GM12878 (cell line): ENCODE data around the gene OGDHL. TPM values are rescaled to one million over a fixed set of nuclear protein-coding genes. Genes with fewer than 3 reads are reported as not detected.

Experiments
- ATAC-seq: fragments of 200-7000 bp; cut with Tn5 transposase; 3 replicates; pipeline ENCODE4 v1.9.1; 2020; ENCODE audit warnings: mild to moderate bottlenecking, moderate library complexity
- BruUV-seq: library from RNA; stranded (reverse); fragments of 400-500 nt; replicated peaks from 2 replicates; lab custom pipeline; 2021; lab: Mats Ljungman, UMichigan
- CTCF ChIA-PET: fragments of 300-600 bp; sonication (Branson Sonifier 250); formaldehyde crosslinking; extraction: SDS; loops from one replicate; lab custom pipeline; 2021; ENCODE audit warnings: inconsistent platforms; lab: Yijun Ruan, JAX
- POLR2A ChIA-PET: fragments of 350-600 bp; formaldehyde crosslinking; extraction: SDS; loops from one replicate; lab custom pipeline; 2021; ENCODE audit warnings: inconsistent platforms; lab: Charles Lee
- RAD21 ChIA-PET: fragments of 300-600 bp; sonication (Branson Sonifier 250); formaldehyde crosslinking; loops from one replicate; lab custom pipeline; 2023; ENCODE audit warnings: antibody characterized with exemption; ENCODE audit not compliant: unreplicated experiment; lab: Charles Lee
- SMC1A ChIA-PET: fragments of 300-600 bp; sonication (Branson Sonifier 250); formaldehyde crosslinking; loops from one replicate; lab custom pipeline; 2023; ENCODE audit not compliant: unreplicated experiment, uncharacterized antibody; lab: Charles Lee
- DNase-seq: peaks from one replicate; pipeline ENCODE4 v3.0.0-alpha.2; 2011; ENCODE audit warnings: low read depth, low spot score
- FAIRE-seq: peaks from 3 replicates; lab custom pipeline; 2011; peaks lifted over from hg19 to GRCh38; lab: Jason Lieb, UNC
- H2AFZ ChIP-seq: 2 replicates; pipeline ENCODE4 v1.6.0; 2011; ENCODE audit warnings: low read depth, low read length, control low read depth; ENCODE audit not compliant: control insufficient read depth
- H3K27ac ChIP-seq: 2 replicates; pipeline ENCODE4 v1.5.1; 2011; ENCODE audit warnings: control low read depth; ENCODE audit not compliant: control insufficient read depth, insufficient read depth
- H3K27me3 ChIP-seq, 2 experiments: replicated peaks in 1 of 2; 2 replicates each; pipeline versions ENCODE4 v1.6.0 to v1.6.1; 2011; ENCODE audit warnings: low read length in 1 of 2; ENCODE audit not compliant: control insufficient read depth in 2 of 2, insufficient read depth in 2 of 2
- H3K36me3 ChIP-seq, 2 experiments: 2 replicates each; pipeline ENCODE4 v1.5.1; 2011; ENCODE audit warnings: low read length in 1 of 2; ENCODE audit not compliant: control insufficient read depth in 2 of 2, insufficient read depth in 2 of 2
- H3K4me1 ChIP-seq: 2 replicates; pipeline ENCODE4 v1.6.1; 2011; ENCODE audit warnings: mild to moderate bottlenecking, low read length, moderate library complexity, mixed read lengths; ENCODE audit not compliant: control insufficient read depth, insufficient read depth
- H3K4me2 ChIP-seq: 2 replicates; pipeline ENCODE4 v1.6.0; 2011; ENCODE audit warnings: control low read depth; ENCODE audit not compliant: control insufficient read depth, insufficient read depth
- H3K4me3 ChIP-seq: fragments of 200-600 bp; sonication (generic); 2 replicates; pipeline ENCODE4 v1.5.1; 2016
- H3K79me2 ChIP-seq: 2 replicates; pipeline ENCODE4 v1.6.0; 2011; ENCODE audit warnings: low read length; ENCODE audit not compliant: control insufficient read depth, insufficient read depth
- H3K9ac ChIP-seq: 2 replicates; pipeline ENCODE4 v1.8.0; 2011; ENCODE audit warnings: low read length, control low read depth, mixed read lengths; ENCODE audit not compliant: control insufficient read depth, insufficient read depth
- H3K9me3 ChIP-seq: replicated peaks from 3 replicates; pipeline ENCODE4 v1.5.1; 2011; ENCODE audit warnings: mild to moderate bottlenecking, low read length; ENCODE audit not compliant: control insufficient read depth, insufficient read depth
- H4K20me1 ChIP-seq: 2 replicates; pipeline ENCODE4 v1.6.0; 2011; ENCODE audit not compliant: control insufficient read depth, insufficient read depth
- CBX3 ChIP-seq: fragments of 200-600 bp; sonication (generic); IDR thresholded peaks from 2 replicates; pipeline ENCODE4 v1.6.1; 2016; ENCODE audit warnings: low read depth, borderline replicate concordance
- CBX5 ChIP-seq: sonication (generic); IDR thresholded peaks from 2 replicates; pipeline ENCODE4 v1.6.1; 2016; ENCODE audit warnings: low read depth, moderate library complexity, mild to moderate bottlenecking, inconsistent platforms
- EGR1 ChIP-seq, 2 experiments: IDR thresholded peaks; 1 replicate in 1 of 2; 2 replicates in 1 of 2; pipeline ENCODE4 v1.6.1; 2011 to 2012; ENCODE audit warnings: low read depth in 2 of 2, low read length in 2 of 2, borderline replicate concordance in 1 of 2, mild to moderate bottlenecking in 1 of 2, moderate library complexity in 1 of 2
- EP300 ChIP-seq, 2 experiments: fragments of 150-350 bp in 1 of 2; IDR thresholded peaks; 2 replicates each; pipeline ENCODE4 v1.6.1; 2011 to 2012; ENCODE audit warnings: low read depth in 2 of 2, low read length in 2 of 2, borderline replicate concordance in 1 of 2, improper control_type of control experiment in 1 of 2, inconsistent platforms in 1 of 2; ENCODE audit not compliant: control insufficient read depth in 1 of 2
- ETV6 ChIP-seq, 2 experiments: fragments of 450-650 bp in 1 of 2; IDR thresholded peaks in 1 of 2; conservative IDR thresholded peaks in 1 of 2; 2 replicates each; pipeline ENCODE4 v1.6.1; 2014; ENCODE audit warnings: antibody characterized with exemption in 1 of 2, borderline replicate concordance in 1 of 2, low read depth in 1 of 2, mild to moderate bottlenecking in 1 of 2, moderate library complexity in 1 of 2
- FOXK2 ChIP-seq: fragments of 450-650 bp; IDR thresholded peaks from 2 replicates; pipeline ENCODE4 v1.6.1; 2017; ENCODE audit warnings: mild to moderate bottlenecking, moderate library complexity
- HDAC6 ChIP-seq: fragments of 200-600 bp; sonication (generic); IDR thresholded peaks from one replicate; pipeline ENCODE4 v1.8.0; 2017; ENCODE audit warnings: antibody characterized with exemption; ENCODE audit not compliant: unreplicated experiment
- IKZF2 ChIP-seq, 2 experiments: fragments of 450-650 bp; IDR thresholded peaks; 2 replicates each; pipeline ENCODE4 v1.6.1; 2017; ENCODE audit warnings: mild to moderate bottlenecking in 2 of 2, moderate library complexity in 2 of 2
- NBN ChIP-seq: fragments of 450-650 bp; IDR thresholded peaks from 2 replicates; pipeline ENCODE4 v1.6.1; 2016
- SREBF2 ChIP-seq: IDR thresholded peaks from 2 replicates; pipeline ENCODE4 v1.6.1; 2012; ENCODE audit warnings: mild to moderate bottlenecking, low read length
- SUPT20H ChIP-seq: IDR thresholded peaks from 2 replicates; pipeline ENCODE4 v1.6.1; 2011; ENCODE audit warnings: low read depth, mild to moderate bottlenecking, low read length, moderate library complexity, borderline replicate concordance; ENCODE audit not compliant: control insufficient read depth
- WGBS: methylation state at CpG from one replicate; pipeline ENCODE4 v1.1.6; 2016; ENCODE audit warnings: low lambda C conversion rate; ENCODE audit not compliant: insufficient replicate concordance, insufficient coverage; ENCODE audit errors: missing lambda C conversion rate; 5-methylcytosine and 5-hydroxymethylcytosine counted together
- in situ Hi-C: fragments of 300-500 bp; cut with MboI; formaldehyde crosslinking; loops from 9 replicates; pipeline ENCODE4 v1.14.3; 2018; ENCODE audit warnings: mixed read lengths
- intact Hi-C: fragments of 100-400 bp; cut with micrococcal nuclease; formaldehyde crosslinking; loops from one replicate; pipeline ENCODE4 v1.14.2; 2022; ENCODE audit not compliant: unreplicated experiment
- polyA plus RNA-seq, 11 experiments: library from polyadenylated mRNA; depleted of rRNA in 4 of 11; unstranded in 6 of 11; stranded (reverse) in 5 of 11; fragments of >200 nt; fragmentation: Nextera tagmentation in 4 of 11; fragmentation: Illumina TruSeq in 1 of 11; extraction: Ambion mirVana in 4 of 11; extraction: Trizol in 1 of 11; gene quantifications; 1 replicate in 1 of 11; 2 replicates in 10 of 11; pipeline versions ENCODE4 v1.2.1 to v1.2.3, GENCODE V29; 2011 to 2016; ENCODE audit warnings: inconsistent platforms in 2 of 11, missing spikeins in 2 of 11, low read depth in 1 of 11
- total RNA-seq, 4 experiments: library from RNA; depleted of rRNA in 3 of 4; stranded (reverse); fragments of >200 nt in 3 of 4; fragmentation: Illumina TruSeq in 1 of 4; extraction: Trizol in 1 of 4; gene quantifications; 2 replicates each; pipeline versions ENCODE4 v1.2.1 to v1.2.3, GENCODE V29; 2013 to 2021
- TF ChIP-seq, protein P1 (sequence below): fragments of 150-350 bp; IDR thresholded peaks from 2 replicates; pipeline ENCODE4 v1.6.1; 2016; ENCODE audit warnings: low read depth, low read length
- TF ChIP-seq, protein P2 (sequence below): IDR thresholded peaks from 2 replicates; pipeline ENCODE4 v1.6.1; 2011; ENCODE audit warnings: borderline replicate concordance, low read depth, mild to moderate bottlenecking, moderate library complexity, low read length; ENCODE audit not compliant: insufficient read depth, poor library complexity, severe bottlenecking
- TF ChIP-seq, protein P3 (sequence below): fragments of 450-650 bp; IDR thresholded peaks from 2 replicates; pipeline ENCODE4 v1.6.1; 2017; ENCODE audit warnings: mild to moderate bottlenecking, moderate library complexity

OGDHL gene
- total and polyA plus RNA-seq, 10 of the 15 experiments (the other 5 are each of a cell fraction or from before 2014, with no cell fraction given), result 0.02 to 13.3 (median 0.34) TPM

DNA sequence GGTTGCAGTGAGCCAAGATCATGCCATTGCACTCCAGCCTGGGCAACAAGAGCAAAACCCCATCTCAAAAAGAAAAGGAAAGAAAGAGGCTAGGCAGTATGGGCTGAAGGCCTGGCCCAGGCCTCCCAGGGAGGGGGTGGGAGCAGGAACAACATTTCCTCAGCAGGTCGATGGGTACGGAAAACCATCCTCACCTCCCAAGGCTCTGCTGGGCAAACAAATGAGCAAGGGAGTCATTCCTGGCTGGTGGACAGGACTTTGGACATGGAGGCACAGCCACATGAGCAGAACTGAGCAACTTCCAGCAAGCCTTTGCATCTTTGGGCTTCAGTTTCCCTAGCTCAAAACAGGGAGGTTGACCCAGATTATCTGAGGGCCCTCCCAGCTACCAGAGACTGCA lies 13.0 kb downstream of the OGDHL start (continued):
- TF ChIP-seq, protein P1, sequence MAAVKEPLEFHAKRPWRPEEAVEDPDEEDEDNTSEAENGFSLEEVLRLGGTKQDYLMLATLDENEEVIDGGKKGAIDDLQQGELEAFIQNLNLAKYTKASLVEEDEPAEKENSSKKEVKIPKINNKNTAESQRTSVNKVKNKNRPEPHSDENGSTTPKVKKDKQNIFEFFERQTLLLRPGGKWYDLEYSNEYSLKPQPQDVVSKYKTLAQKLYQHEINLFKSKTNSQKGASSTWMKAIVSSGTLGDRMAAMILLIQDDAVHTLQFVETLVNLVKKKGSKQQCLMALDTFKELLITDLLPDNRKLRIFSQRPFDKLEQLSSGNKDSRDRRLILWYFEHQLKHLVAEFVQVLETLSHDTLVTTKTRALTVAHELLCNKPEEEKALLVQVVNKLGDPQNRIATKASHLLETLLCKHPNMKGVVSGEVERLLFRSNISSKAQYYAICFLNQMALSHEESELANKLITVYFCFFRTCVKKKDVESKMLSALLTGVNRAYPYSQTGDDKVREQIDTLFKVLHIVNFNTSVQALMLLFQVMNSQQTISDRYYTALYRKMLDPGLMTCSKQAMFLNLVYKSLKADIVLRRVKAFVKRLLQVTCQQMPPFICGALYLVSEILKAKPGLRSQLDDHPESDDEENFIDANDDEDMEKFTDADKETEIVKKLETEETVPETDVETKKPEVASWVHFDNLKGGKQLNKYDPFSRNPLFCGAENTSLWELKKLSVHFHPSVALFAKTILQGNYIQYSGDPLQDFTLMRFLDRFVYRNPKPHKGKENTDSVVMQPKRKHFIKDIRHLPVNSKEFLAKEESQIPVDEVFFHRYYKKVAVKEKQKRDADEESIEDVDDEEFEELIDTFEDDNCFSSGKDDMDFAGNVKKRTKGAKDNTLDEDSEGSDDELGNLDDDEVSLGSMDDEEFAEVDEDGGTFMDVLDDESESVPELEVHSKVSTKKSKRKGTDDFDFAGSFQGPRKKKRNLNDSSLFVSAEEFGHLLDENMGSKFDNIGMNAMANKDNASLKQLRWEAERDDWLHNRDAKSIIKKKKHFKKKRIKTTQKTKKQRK, result no peak
- TF ChIP-seq FOXK2, result no peak
- TF ChIP-seq EP300 (IDR thresholded peaks at IDR 0.05; ENCODE audit: borderline replicate concordance in 1 of 2, control insufficient read depth in 1 of 2, low read depth in 2 of 2, low read length in 2 of 2), result no peak

DNA sequence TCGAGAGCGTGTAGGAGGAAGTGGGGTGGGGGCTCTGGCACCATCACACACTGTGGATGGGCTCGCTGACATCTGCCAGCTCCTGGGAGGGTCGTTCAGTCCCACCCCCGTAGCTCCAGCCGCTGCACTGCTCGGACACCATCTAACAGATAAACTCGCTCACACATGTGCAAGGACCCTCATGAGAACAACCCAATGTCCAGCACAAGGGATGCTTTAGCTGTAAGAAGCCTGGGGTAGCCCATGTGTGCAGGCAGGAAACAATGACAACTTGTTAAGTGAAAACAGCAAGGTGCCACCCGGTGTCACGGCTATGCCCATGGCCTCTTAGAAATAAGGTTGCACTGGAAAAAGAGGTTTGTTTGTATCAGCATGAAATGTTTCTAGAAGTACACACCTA lies 14.1 kb downstream of the OGDHL start:
- CTCF ChIA-PET, result no interaction called here
- Histone ChIP-seq H3K9ac (no peak overlapping the region), H4K20me1 (no peaks in the 10 kb centered on the region), H3K4me2 (no peak overlapping the region), H3K4me3 (no peak overlapping the region), H3K9me3 (no peaks in the 10 kb centered on the region), H3K4me1 (no peaks in the 10 kb centered on the region), H3K79me2 (no peaks in the 10 kb centered on the region), H3K27me3 (no peaks in the 10 kb centered on the region), H2AFZ (no peak overlapping the region), H3K27ac (no peak overlapping the region), H3K36me3 (no peaks in the 10 kb centered on the region)
- intact Hi-C loops, result no loop called here
- SMC1A ChIA-PET, result no interaction called here
- WGBS, result 28% methylated on average over 10 of the region's 10 CpGs
- POLR2A ChIA-PET, result no interaction called here
- no peak for DNase-seq
- in situ Hi-C loops, result no loop called here
- RAD21 ChIA-PET, result no interaction called here
- no peak for FAIRE-seq
- ATAC-seq, result no peak
- no TSS peak for BruUV-seq
- TF ChIP-seq, protein P2, sequence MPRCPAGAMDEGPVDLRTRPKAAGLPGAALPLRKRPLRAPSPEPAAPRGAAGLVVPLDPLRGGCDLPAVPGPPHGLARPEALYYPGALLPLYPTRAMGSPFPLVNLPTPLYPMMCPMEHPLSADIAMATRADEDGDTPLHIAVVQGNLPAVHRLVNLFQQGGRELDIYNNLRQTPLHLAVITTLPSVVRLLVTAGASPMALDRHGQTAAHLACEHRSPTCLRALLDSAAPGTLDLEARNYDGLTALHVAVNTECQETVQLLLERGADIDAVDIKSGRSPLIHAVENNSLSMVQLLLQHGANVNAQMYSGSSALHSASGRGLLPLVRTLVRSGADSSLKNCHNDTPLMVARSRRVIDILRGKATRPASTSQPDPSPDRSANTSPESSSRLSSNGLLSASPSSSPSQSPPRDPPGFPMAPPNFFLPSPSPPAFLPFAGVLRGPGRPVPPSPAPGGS, result no peak
- TF ChIP-seq ETV6 (conservative IDR thresholded peaks at IDR 0.05 in 1 of 2, IDR thresholded peaks at IDR 0.05 in 1 of 2; ENCODE audit: borderline replicate concordance in 1 of 2, low read depth in 1 of 2), result no peak
- TF ChIP-seq NBN, result no peak
- no peak for TF ChIP-seq EGR1 (IDR thresholded peaks at IDR 0.05; ENCODE audit: borderline replicate concordance in 1 of 2, low read depth in 2 of 2, low read length in 2 of 2)
- no peak for TF ChIP-seq SREBF2
- no peak for TF ChIP-seq IKZF2 (IDR thresholded peaks at IDR 0.05)
- TF ChIP-seq CBX3, result no peak
- TF ChIP-seq, protein P3, sequence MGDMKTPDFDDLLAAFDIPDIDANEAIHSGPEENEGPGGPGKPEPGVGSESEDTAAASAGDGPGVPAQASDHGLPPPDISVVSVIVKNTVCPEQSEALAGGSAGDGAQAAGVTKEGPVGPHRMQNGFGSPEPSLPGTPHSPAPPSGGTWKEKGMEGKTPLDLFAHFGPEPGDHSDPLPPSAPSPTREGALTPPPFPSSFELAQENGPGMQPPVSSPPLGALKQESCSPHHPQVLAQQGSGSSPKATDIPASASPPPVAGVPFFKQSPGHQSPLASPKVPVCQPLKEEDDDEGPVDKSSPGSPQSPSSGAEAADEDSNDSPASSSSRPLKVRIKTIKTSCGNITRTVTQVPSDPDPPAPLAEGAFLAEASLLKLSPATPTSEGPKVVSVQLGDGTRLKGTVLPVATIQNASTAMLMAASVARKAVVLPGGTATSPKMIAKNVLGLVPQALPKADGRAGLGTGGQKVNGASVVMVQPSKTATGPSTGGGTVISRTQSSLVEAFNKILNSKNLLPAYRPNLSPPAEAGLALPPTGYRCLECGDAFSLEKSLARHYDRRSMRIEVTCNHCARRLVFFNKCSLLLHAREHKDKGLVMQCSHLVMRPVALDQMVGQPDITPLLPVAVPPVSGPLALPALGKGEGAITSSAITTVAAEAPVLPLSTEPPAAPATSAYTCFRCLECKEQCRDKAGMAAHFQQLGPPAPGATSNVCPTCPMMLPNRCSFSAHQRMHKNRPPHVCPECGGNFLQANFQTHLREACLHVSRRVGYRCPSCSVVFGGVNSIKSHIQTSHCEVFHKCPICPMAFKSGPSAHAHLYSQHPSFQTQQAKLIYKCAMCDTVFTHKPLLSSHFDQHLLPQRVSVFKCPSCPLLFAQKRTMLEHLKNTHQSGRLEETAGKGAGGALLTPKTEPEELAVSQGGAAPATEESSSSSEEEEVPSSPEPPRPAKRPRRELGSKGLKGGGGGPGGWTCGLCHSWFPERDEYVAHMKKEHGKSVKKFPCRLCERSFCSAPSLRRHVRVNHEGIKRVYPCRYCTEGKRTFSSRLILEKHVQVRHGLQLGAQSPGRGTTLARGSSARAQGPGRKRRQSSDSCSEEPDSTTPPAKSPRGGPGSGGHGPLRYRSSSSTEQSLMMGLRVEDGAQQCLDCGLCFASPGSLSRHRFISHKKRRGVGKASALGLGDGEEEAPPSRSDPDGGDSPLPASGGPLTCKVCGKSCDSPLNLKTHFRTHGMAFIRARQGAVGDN, result no peak
- TF ChIP-seq HDAC6, result no peak
- no peak for TF ChIP-seq SUPT20H
- no peak for TF ChIP-seq FOXK2
- TF ChIP-seq CBX5, result no peak
